ENCODE data around the gene IDE. TPM values are rescaled to one million over a fixed set of nuclear protein-coding genes. Genes with fewer than 3 reads are reported as not detected.

IDE gene
- total RNA-seq, 2 donors from 2014 or later = 23.7 to 38.0 TPM

GRCh38 chr10:92538231-92538958, 35.5 kb downstream of the IDE start:
- Histone ChIP-seq H3K9me3 (no peaks in the 10 kb centered on the region), H3K4me1 (replicated peaks) (no peaks in the 10 kb centered on the region), H3K4me3 (no peak overlapping the region), H3K27ac (peak overlapping the region in 1 of 2 donors; percentile 12), H3K27me3 (replicated peaks; ENCODE audit: insufficient read depth) (no peaks in the 10 kb centered on the region), H3K36me3 (no peaks in the 10 kb centered on the region)
- intact Hi-C loops (cut with DNase I) = no loop called here
- TF ChIP-seq POLR2AphosphoS5 (IDR thresholded peaks at IDR 0.05) (peak; percentile 46), CTCF (IDR thresholded peaks at IDR 0.05) (no peak)
- 50% methylated on average over 4 of the region's 4 CpGs for WGBS
- peak; percentile 7 for DNase-seq (ENCODE audit: low spot score)

GRCh38 chr10:92530891-92531535, 42.9 kb downstream of the IDE start:
- Histone ChIP-seq H3K9me3 (no peaks in the 10 kb centered on the region), H3K36me3 (no peaks in the 10 kb centered on the region), H3K27ac (no peak overlapping the region), H3K27me3 (replicated peaks; ENCODE audit: insufficient read depth) (no peaks in the 10 kb centered on the region), H3K4me1 (replicated peaks) (no peaks in the 10 kb centered on the region), H3K4me3 (no peak overlapping the region)
- WGBS = 68% methylated on average over 2 of the region's 2 CpGs
- TF ChIP-seq POLR2A (IDR thresholded peaks at IDR 0.05) (no peak), POLR2AphosphoS5 (IDR thresholded peaks at IDR 0.05) (no peak), CTCF (IDR thresholded peaks at IDR 0.05) (no peak)
- no peak for DNase-seq (ENCODE audit: low spot score)
- intact Hi-C loops (cut with DNase I) = no loop called here

GRCh38 chr10:92530421-92530820, 43.5 kb downstream of the IDE start:
- Histone ChIP-seq H3K27me3 (replicated peaks; ENCODE audit: insufficient read depth) (no peaks in the 10 kb centered on the region), H3K36me3 (no peaks in the 10 kb centered on the region), H3K27ac (no peak overlapping the region), H3K4me1 (replicated peaks) (no peaks in the 10 kb centered on the region), H3K4me3 (no peak overlapping the region), H3K9me3 (no peaks in the 10 kb centered on the region)
- TF ChIP-seq CTCF (IDR thresholded peaks at IDR 0.05) (no peak), POLR2AphosphoS5 (IDR thresholded peaks at IDR 0.05) (no peak), POLR2A (IDR thresholded peaks at IDR 0.05) (no peak)
- 77% methylated on average over 1 of the region's 1 CpG for WGBS
- DNase-seq (ENCODE audit: low spot score) = no peak
- intact Hi-C loops (cut with DNase I) = no loop called here

- TF ChIP-seq POLR2A (IDR thresholded peaks at IDR 0.05) = no peak
- TF ChIP-seq CTCF (IDR thresholded peaks at IDR 0.05) = no peak
- TF ChIP-seq POLR2AphosphoS5 (IDR thresholded peaks at IDR 0.05) = no peak
- Histone ChIP-seq H3K36me3 (no peaks in the 10 kb centered on the region), H3K27me3 (replicated peaks; ENCODE audit: insufficient read depth) (no peaks in the 10 kb centered on the region), H3K4me1 (replicated peaks) (no peaks in the 10 kb centered on the region), H3K27ac (no peak overlapping the region), H3K9me3 (no peaks in the 10 kb centered on the region), H3K4me3 (no peak overlapping the region)
- intact Hi-C loops (cut with DNase I) = no loop called here
- no peak for DNase-seq (ENCODE audit: low spot score)
- 73% methylated on average over 11 of the region's 11 CpGs for WGBS
Observed at GRCh38 chr10:92527716-92528115, 46.2 kb downstream of the IDE start.

GRCh38 chr10:92523639-92524038, 50.3 kb downstream of the IDE start:
- no peaks in the 10 kb centered on the region for H3K36me3 ChIP-seq
- no peaks in the 10 kb centered on the region for H3K27me3 ChIP-seq (replicated peaks; ENCODE audit: insufficient read depth)
- TF ChIP-seq CTCF (IDR thresholded peaks at IDR 0.05) (no peak), POLR2AphosphoS5 (IDR thresholded peaks at IDR 0.05) (no peak), POLR2A (IDR thresholded peaks at IDR 0.05) (no peak)
- intact Hi-C loops (cut with DNase I) = no loop called here
- 93% methylated on average over 3 of the region's 3 CpGs for WGBS
- no peak overlapping the region for H3K4me3 ChIP-seq
- no peak for DNase-seq (ENCODE audit: low spot score)
- no peak overlapping the region for H3K27ac ChIP-seq
- no peaks in the 10 kb centered on the region for H3K4me1 ChIP-seq (replicated peaks)
- H3K9me3 ChIP-seq = no peaks in the 10 kb centered on the region

Measured in prostate gland (tissue), 2 donors.